NB4 (cell line): ENCODE measurements around the gene BRD1.

Experiments used
- MYC ChIP-seq: IDR thresholded peaks from 2 replicates; pipeline ENCODE4 v1.6.1; 2011; ENCODE audit warnings: low read depth, low read length
- POLR2A ChIP-seq: IDR thresholded peaks from 2 replicates; pipeline ENCODE4 v1.6.1; 2011; ENCODE audit warnings: mild to moderate bottlenecking; ENCODE audit not compliant: insufficient read length; ENCODE audit errors: extremely low read depth
- TF ChIP-seq, protein P1 (sequence below): IDR thresholded peaks from one replicate; pipeline ENCODE4 v1.5.1; 2012; ENCODE audit warnings: low read depth, low read length

GRCh38 chr22:49736538-49736937 is 91.1 kb downstream of the BRD1 start:
- TF ChIP-seq, protein P1, sequence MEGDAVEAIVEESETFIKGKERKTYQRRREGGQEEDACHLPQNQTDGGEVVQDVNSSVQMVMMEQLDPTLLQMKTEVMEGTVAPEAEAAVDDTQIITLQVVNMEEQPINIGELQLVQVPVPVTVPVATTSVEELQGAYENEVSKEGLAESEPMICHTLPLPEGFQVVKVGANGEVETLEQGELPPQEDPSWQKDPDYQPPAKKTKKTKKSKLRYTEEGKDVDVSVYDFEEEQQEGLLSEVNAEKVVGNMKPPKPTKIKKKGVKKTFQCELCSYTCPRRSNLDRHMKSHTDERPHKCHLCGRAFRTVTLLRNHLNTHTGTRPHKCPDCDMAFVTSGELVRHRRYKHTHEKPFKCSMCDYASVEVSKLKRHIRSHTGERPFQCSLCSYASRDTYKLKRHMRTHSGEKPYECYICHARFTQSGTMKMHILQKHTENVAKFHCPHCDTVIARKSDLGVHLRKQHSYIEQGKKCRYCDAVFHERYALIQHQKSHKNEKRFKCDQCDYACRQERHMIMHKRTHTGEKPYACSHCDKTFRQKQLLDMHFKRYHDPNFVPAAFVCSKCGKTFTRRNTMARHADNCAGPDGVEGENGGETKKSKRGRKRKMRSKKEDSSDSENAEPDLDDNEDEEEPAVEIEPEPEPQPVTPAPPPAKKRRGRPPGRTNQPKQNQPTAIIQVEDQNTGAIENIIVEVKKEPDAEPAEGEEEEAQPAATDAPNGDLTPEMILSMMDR, result no peak
- TF ChIP-seq POLR2A (no peak), MYC (no peak)
